Measurements from ENCODE around the gene CHTF8.

The CHTF8 gene

GRCh38 chr16:69112285-69113129 is 19.9 kb downstream of the CHTF8 start:
- DNase-seq (ENCODE audit: low read depth) = peak; percentile 22

- no peak for DNase-seq (ENCODE audit: low read depth)
Measured at GRCh38 chr16:69111876-69112230, 20.5 kb downstream of the CHTF8 start.

- DNase-seq (ENCODE audit: low read depth) = no peak
Measured at GRCh38 chr16:69111216-69111875, 21.0 kb downstream of the CHTF8 start.

GRCh38 chr16:69110406-69110805 is 22.0 kb downstream of the CHTF8 start:
- no peak for DNase-seq (ENCODE audit: low read depth)

GRCh38 chr16:69109486-69110270 is 22.7 kb downstream of the CHTF8 start:
- no peak for DNase-seq (ENCODE audit: low read depth)

- no peak for DNase-seq (ENCODE audit: low read depth)
Measured at GRCh38 chr16:69108905-69109252, 23.5 kb downstream of the CHTF8 start.

GRCh38 chr16:69108064-69108904 is 24.1 kb downstream of the CHTF8 start:
- DNase-seq (ENCODE audit: low read depth) = no peak

- DNase-seq (ENCODE audit: low read depth) = no peak
Measured at GRCh38 chr16:69107316-69107962, 24.9 kb downstream of the CHTF8 start.

GRCh38 chr16:69106491-69107315 is 25.7 kb downstream of the CHTF8 start:
- DNase-seq (ENCODE audit: low read depth) = no peak

GRCh38 chr16:69105501-69106361 is 26.7 kb downstream of the CHTF8 start, which contains the start of gene HAS3:
TSS of gene HAS3 (plus strand) at chr16:69105653. CDS start at chr16:69109396, 3,743 bp downstream.
- DNase-seq (ENCODE audit: low read depth) = no peak

GRCh38 chr16:69100071-69100691 is 32.2 kb downstream of the CHTF8 start:
- DNase-seq (ENCODE audit: low read depth) = no peak

- DNase-seq (ENCODE audit: low read depth) = no peak
Measured at GRCh38 chr16:69095193-69095592, 37.2 kb downstream of the CHTF8 start.

- DNase-seq (ENCODE audit: low read depth) = no peak
Measured at GRCh38 chr16:69094501-69094900, 37.9 kb downstream of the CHTF8 start.

- no peak for DNase-seq (ENCODE audit: low read depth)
Measured at GRCh38 chr16:69093974-69094373, 38.4 kb downstream of the CHTF8 start.

- no peak for DNase-seq (ENCODE audit: low read depth)
Measured at GRCh38 chr16:69089091-69089910, 43.1 kb downstream of the CHTF8 start.

- no peak for DNase-seq (ENCODE audit: low read depth)
Measured at GRCh38 chr16:69088684-69089083, 43.7 kb downstream of the CHTF8 start.

GRCh38 chr16:69087161-69087581 is 45.2 kb downstream of the CHTF8 start:
- DNase-seq (ENCODE audit: low read depth) = no peak

Measured in activated gamma-delta T cell treated with anti-CD3 and anti-CD28 coated beads, Interleukin-2, amount 50 U/mL, for 16 hours (primary cell).